ENCODE data around the gene ST3GAL6.
"Not testable (repeated sequence)": the region's sequence is repeated elsewhere in the genome, so short reads cannot be mapped to it uniquely, and the experiment has no call there.

The ST3GAL6 gene

DNA sequence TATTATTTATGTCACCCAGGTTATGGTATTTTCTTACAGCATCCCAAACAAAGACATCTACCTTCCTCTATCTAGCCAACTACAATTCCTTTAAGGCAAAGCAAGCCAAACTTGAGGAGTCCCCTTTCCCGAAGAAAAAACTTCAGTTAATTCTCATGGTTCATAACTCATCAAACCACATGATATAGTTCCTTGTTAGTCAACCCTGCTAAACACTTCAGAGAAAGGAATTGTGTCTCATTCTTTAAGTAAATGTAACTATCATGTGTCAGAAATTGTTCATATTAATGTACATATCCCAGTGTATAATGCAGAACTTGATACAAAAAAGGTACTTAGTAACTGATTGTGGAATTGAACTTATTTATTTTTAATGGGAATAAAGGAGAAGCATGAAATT lies 44.4 kb downstream of the ST3GAL6 start:
- no peak for DNase-seq

DNA sequence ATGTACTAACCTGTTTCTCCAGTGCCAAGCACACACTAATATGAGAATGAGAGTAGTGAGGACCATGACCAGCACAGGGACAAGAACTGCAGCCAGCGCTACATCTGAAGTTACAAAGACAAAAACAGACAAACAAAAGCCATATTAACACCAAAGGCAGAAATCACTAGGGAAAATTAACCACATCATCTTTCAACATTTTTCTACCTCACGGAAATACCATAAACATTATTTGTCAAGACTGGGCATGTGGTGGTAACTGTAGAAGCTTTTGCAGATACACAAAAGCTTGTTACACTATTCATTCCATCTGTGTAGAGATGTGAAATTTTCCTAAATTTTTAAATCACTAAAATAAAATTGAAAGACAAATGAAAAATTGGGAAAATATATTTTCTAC lies 44.9 kb downstream of the ST3GAL6 start:
- no peak for DNase-seq

DNA sequence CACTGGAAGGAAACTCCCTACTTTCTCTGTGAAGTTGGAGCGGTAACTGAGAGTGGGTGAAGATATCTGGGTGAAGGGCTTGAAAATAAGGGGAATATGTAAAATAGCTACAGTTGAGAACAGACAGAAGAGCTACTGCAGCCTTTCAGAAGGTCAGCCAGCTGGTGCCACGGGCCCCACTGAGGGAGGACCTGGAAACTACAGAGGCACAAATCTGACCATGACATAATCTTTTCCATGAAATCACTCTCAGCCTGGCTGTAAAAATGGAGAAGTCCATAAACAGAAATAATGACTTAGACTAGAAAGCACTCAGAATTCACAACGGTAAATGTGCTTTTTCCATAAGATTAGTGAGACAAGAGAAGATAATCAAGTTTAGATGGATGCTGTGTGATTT lies 46.4 kb downstream of the ST3GAL6 start:
- no peak for DNase-seq

DNA sequence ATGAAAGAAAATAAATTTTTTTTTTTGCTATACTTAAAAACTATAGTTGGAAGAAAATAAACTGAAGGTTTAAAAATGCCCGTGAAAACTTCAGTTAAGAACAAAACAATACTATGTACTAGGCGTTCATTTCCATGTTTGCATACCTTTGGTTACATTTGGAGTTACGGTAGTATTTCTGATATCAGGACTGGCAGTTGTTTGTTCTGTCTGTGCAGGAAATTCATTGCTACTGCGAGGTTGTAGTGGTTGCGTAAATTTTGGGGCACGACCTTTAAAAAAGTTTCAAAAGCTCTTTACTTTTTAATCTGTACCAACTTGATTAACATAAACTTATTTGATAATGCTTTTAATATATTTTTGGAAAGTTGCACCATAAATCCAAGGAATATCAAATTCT lies 47.9 kb downstream of the ST3GAL6 start:
- DNase-seq = no peak

DNA sequence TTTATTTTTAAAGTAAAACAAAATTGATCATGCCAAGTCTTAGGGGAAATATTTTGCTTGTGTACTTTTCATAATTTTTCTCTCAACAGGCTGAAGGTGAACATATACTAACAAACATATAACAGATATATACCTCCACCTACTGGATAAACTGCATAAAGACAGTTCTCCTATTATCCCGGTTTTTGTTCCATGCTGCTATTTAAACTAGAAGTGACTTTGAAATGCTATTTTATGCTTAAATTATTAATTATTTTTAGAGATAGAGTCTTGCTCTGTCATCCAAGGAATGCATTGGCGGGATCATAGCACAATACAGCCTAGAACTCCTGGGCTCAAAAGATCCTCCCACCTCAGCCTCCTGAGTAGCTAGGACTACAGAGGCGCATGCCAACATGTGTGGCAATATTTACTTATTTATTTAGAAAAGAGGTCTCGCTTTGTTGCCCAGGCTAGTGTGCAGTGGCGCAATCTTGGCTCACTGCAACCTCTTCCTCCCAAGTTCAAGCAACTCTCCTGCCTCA lies 49.8 kb downstream of the ST3GAL6 start:
- no peak for DNase-seq

DNA sequence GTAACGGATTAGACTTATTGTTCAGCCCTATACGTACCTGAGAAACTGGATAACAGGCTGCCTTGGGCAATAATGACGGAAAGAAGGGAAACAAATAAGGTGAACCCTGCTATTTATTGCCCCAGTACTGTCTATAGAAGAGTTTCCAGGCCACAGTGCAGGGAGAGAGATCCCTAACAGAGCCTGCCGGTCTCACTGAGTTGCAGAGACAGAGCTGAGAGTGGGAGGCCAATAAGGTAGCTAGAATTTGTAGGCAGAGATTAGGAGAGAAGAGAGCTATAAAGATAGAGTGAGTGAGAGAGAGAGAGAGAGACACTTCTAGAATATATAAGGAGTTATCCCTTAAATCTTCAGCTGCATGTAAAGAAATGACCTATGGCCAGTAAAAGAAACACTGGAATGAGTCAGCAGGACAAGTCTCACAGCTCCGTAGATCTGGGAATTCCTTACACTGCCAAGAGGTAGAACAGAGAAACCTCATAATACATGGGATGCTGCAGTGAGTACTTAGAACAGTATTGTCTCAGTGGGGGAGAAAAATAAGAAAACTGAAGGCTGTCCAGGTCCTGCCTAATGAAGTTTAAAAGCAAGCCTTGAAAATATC lies 51.8 kb downstream of the ST3GAL6 start:
- no peak for DNase-seq

DNA sequence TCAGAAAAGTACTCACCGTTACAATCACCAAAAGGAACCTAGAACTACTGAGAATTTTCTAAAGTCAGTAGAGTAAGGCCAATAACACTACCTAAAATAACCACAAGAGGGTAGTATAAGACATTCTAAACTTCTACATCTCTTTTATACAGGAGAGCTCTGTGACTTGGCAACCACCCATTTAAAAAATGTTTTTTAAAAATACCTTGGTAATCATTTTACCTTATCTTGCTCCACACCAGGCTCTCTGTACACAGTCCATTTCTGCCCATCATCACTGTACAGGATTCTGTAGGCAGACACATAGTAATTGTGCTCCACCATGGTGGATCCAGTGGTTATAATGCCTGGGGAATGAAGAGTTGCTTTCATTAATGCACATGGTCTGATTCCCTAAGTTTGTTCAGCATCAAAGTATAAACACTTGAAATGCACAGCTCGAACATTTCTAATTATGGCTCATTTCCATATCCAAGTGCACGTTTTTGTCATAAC lies 54.5 kb downstream of the ST3GAL6 start:
- DNase-seq = no peak

DNA sequence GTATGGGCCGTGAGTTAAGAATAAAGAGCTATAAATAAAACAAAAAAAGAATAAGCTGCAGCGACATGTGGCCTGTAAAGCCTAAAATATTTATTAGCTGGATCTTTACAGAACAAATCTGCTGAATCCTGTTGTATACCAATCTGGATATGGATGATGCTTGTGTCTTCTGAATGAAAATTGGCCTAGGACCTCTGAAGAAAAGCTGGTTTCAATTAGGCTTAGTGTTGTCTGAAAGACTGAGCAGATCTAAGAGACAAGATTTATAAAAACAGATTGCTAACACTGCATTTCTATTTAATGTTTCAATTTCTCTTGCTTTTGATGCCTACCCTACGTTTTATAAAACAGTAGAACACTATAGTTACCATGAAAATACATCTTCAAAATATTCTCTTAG lies 57.9 kb downstream of the ST3GAL6 start:
- DNase-seq = no peak

DNA sequence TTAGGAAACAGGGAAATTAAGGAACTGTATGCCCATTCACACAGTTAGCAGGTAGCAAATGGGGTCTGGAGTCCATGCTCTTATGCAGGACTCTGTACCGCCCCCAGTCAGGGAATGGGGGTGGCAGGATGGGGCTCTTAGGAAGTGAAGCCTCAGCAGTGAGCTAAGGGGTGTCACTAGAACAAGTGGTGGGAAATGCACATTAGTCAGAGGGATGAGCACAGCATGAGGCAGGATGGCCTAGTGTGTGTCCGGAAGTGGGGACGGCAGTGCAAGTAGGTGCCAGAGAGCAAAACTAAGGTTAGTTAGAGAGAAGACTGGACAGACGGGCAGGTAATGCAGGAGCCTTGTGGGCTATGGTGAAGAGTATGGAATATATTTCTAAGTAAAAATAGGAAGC lies 60.7 kb downstream of the ST3GAL6 start:
- DNase-seq = no peak

DNA sequence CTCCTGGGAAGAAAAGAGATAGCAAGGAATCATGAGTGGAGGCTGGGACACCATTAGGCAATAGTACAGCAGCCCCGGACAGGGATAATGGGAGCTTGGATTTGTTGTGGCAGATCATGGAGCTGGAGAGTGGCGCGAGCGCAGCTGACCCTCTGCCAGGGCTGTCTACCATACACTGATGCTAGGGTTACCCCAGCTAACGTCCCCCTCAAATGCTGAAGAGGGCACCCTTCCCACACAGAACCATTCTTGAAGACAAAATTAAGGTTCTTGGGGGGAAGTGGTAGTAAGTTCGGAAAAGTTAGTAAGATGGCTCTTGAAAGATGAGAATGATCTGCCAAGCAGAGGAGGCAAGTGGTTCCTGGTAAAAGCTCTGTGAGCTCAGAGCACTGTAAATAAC lies 61.1 kb downstream of the ST3GAL6 start:
- no peak for DNase-seq

DNA sequence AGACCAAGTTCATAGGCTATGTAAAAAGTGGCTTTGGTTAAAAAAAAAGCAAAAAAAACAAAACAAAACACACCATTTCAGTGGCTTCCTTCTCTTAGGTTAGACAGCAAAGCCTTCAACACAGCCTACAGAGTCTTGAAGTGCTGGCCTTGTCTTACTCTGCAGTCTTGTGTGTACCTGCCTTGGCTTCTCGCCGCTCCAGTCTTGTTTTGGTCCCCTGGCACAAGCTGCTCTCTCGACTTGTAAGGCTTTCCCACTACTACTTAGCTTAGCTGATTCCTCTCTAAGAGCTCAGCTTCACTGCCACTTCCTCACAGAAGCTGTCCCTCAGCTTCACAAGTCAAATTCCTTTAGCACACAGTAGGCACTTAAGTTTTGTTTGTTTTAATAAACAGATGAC lies 63.0 kb downstream of the ST3GAL6 start:
- no peak for DNase-seq

DNA sequence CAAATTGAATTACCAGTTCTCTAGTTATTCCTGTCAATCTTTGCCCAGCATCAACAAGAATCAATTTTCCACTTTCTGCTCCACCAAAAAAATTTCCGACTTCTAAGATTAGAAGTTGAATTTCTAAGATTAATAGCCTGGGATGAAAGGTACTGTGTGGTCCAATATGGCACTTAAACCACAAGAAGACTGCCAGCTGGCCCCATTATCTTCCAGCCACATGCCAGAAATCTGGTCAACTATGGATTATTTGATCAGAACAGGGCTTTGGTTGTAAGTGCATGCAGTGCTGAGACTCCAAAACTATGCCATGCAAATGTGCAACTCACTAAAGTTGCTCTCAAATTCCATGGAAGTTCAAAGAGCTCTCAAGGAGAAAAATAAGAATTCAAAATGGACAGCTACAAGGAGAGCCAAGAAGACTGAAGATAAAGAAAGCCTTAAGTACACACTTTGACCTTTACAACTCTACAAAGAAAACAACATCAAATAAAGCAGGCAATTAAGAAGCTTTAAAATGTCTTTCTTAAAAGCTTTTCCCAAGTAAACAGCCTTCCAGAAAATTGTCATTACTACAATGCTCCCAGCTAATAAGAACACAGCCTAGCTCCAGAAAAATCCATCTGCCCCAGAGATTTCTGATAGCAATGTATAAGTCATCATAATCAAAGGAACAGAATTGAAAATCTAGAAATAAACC lies 64.2 kb downstream of the ST3GAL6 start:
- no peak for DNase-seq

DNA sequence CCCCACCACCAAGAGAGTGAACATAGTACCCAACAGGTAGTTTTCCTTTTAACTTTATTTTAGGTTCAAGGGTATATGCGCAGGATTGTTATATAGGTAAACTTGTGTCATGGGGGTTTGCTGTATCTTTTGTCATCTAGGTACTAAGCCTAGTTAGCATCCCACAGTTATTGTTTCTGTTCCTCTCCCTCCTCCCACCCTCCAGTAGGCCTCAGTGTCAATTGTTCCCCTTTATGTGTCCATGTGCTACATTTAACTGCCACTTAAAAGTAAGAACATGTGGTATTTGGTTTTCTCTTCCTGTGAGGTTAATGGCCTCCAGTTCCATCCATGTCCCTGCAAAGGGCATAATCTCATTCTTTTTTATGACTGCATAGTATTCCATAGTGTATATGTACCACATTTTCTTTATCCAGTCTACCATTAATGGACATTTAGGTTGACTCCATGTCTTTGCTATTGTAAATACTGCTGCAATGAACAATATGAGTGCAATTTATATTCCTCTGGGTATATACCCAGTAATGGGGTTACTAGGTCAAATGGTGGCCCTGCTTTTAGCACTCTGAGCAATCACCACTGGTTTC lies 66.2 kb downstream of the ST3GAL6 start:
- no peak for DNase-seq

DNA sequence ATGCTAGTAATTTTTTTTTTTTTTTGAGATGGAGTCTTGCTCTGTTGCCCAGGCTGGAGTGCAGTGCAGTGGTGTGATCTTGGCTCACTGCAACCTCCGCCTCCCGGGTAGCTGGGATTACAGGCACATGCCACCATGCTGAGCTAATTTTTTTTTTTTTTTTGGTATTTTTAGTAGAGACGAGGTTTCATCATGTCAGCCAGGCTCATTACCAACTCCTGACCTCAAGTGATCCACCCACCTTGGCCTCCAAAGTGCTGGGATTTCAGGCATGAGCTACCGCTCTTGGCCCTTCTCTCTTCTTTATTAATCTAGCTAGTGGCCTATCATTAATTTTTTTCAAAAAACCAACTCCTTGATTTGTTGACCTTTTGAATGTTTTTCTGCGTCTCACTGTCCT lies 67.9 kb downstream of the ST3GAL6 start:
- DNase-seq = not testable (repeated sequence)

DNA sequence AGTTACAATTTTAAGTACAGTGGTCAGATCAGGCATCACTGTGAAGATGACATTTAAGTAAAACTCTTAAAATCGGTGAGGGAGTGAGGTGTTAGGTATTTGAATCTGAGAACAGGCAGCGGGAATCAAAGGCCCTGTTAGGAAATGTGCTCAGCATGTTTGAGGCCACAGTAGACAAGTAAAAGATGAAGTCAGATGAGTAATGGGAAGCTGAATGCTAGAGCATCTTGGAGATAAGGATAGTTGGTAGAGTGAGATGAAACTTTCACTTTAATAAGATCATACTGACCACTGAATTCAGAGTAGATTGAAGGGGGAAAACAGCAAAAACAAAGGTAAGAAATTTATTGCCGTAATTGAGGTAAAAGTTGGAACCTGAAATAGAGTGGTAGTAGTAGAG lies 76.7 kb downstream of the ST3GAL6 start:
- DNase-seq = no peak

DNA sequence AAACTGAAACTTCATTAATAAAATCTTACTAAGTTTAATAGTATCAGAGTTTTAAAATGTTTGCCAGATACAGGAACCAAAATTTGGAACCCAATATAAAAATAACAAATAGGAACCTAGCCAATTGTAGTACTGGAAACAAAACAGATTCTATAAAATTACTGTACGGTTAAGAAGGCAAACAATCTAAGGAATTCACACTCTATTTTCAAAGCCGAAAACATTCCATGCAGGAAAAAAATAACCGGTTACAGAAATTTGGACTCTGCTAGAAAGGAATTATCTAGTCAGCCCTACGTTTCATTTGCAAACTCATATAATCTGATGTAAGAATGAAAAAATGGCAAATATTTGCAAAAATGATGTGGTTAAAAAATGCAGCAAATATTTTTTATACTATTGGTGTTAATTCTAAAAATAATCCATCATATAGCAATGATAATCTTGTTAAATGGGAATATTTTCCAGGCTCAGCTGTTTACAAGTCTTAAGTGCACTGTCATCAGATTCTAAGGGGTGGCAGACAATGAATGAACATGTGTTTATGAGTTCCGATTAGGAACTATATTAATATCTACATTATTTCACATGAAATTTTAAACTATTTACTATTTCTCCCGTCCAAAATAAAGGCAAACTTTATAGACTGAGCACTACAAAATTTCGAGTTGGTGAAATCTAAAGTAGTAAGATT lies 80.3 kb downstream of the ST3GAL6 start:
- DNase-seq = no peak
